A549 (cell line): ENCODE measurements around the gene BCAP31. TPM values are rescaled to one million over a fixed set of nuclear protein-coding genes. Genes with fewer than 3 reads are reported as not detected.

ENCODE experiments used
- ATAC-seq, 2 experiments: fragments of 200-7000 bp in 1 of 2; fragments of >200 bp in 1 of 2; cut with Nextera tagmentation in 1 of 2; cut with Tn5 transposase in 1 of 2; 3 replicates each; pipeline versions ENCODE4 v1.8.0 to v1.9.1; 2018 to 2020; ENCODE audit warnings: mild to moderate bottlenecking in 1 of 2, moderate library complexity in 1 of 2
- CTCF ChIA-PET: fragments of 300-600 bp; sonication (Branson Sonifier 250); formaldehyde crosslinking; extraction: SDS; loops from one replicate; lab custom pipeline; 2021; ENCODE audit warnings: antibody characterized with exemption, inconsistent platforms; lab: Yijun Ruan, JAX
- POLR2A ChIA-PET: fragments of 350-600 bp; formaldehyde crosslinking; extraction: SDS; loops from one replicate; lab custom pipeline; 2021; ENCODE audit warnings: antibody characterized with exemption, inconsistent platforms; lab: Yijun Ruan, JAX
- DNase-seq, 2 experiments: peaks; one replicate each; pipeline versions ENCODE4 v3.0.0 to v3.0.0-alpha.2; 2011 to 2016; ENCODE audit warnings: low read depth in 1 of 2, low spot score in 1 of 2
- FAIRE-seq: peaks from 2 replicates; lab custom pipeline; 2011; peaks lifted over from hg19 to GRCh38; lab: Jason Lieb, UNC
- H3K27ac ChIP-seq, 2 experiments: fragments of >200 bp; sonication (Bioruptor Twin); formaldehyde crosslinking; 3 replicates each; pipeline ENCODE4 v1.5.1; 2016 to 2017
- H3K4me1 ChIP-seq: fragments of >200 bp; sonication (Bioruptor Twin); formaldehyde crosslinking; 3 replicates; pipeline ENCODE4 v1.6.1; 2016
- H3K4me2 ChIP-seq: fragments of >200 bp; sonication (Bioruptor Twin); formaldehyde crosslinking; 3 replicates; pipeline ENCODE4 v1.6.1; 2016
- H3K4me3 ChIP-seq: fragments of >200 bp; sonication (Bioruptor Twin); formaldehyde crosslinking; 3 replicates; pipeline ENCODE4 v1.5.1; 2016
- H3K9me3 ChIP-seq: fragments of >200 bp; sonication (Bioruptor Twin); formaldehyde crosslinking; 3 replicates; pipeline ENCODE4 v1.6.1; 2016
- BHLHE40 ChIP-seq: IDR thresholded peaks from 2 replicates; pipeline ENCODE4 v1.6.1; 2012; ENCODE audit warnings: low read depth, low read length, inconsistent platforms
- CBX8 ChIP-seq: fragments of 200-600 bp; sonication (generic); IDR thresholded peaks from 2 replicates; pipeline ENCODE4 v1.6.1; 2016
- CHD2 ChIP-seq: fragments of 150-350 bp; IDR thresholded peaks from 2 replicates; pipeline ENCODE4 v1.6.1; 2014; ENCODE audit warnings: low read length; ENCODE audit not compliant: partially characterized antibody
- HOXB13 ChIP-seq: fragments of 250-450 bp; sonication (Bioruptor Pico); IDR thresholded peaks from 2 replicates; pipeline ENCODE4 v1.5.0; 2020; ENCODE audit warnings: low read depth, mild to moderate bottlenecking, moderate library complexity
- MAFK ChIP-seq: fragments of 450-650 bp; IDR thresholded peaks from 2 replicates; pipeline ENCODE4 v1.6.1; 2014; ENCODE audit not compliant: partially characterized antibody
- NPAS2 ChIP-seq: fragments of 250-450 bp; sonication (Bioruptor Pico); IDR thresholded peaks from 2 replicates; pipeline ENCODE4 v1.8.0; 2022; ENCODE audit warnings: mild to moderate bottlenecking, moderate library complexity, borderline replicate concordance
- NR3C1 ChIP-seq: fragments of >200 bp; sonication (Bioruptor Twin); formaldehyde crosslinking; IDR thresholded peaks from 3 replicates; pipeline ENCODE4 v1.6.1; 2017
- RARB ChIP-seq: fragments of 250-450 bp; sonication (Bioruptor Pico); IDR thresholded peaks from 2 replicates; pipeline ENCODE4 v1.8.0; 2021; ENCODE audit warnings: mild to moderate bottlenecking, moderate library complexity
- RCOR1 ChIP-seq: fragments of 150-350 bp; IDR thresholded peaks from 2 replicates; pipeline ENCODE4 v1.6.1; 2014; ENCODE audit warnings: antibody characterized with exemption, low read length, low read depth
- SMC3 ChIP-seq: fragments of >200 bp; sonication (Bioruptor Twin); formaldehyde crosslinking; IDR thresholded peaks from 3 replicates; pipeline ENCODE4 v1.6.1; 2018; ENCODE audit warnings: inconsistent platforms
- WGBS: methylation state at CpG from one replicate; pipeline ENCODE4 v1.1.6; 2017; ENCODE audit errors: missing lambda C conversion rate; 5-methylcytosine and 5-hydroxymethylcytosine counted together
- polyA plus RNA-seq, 4 experiments: library from polyadenylated mRNA; depleted of rRNA in 3 of 4; stranded (reverse); fragments of >200 nt; fragmentation: RNase III in 1 of 4; extraction: RNeasy Plus Mini Kit Qiagen cat#74134 plus additional on column Dnase treatment in 1 of 4; gene quantifications; 2 replicates in 3 of 4; 3 replicates in 1 of 4; pipeline ENCODE4 v1.2.3, GENCODE V29; 2011 to 2017
- TF ChIP-seq, protein P1 (sequence below): fragments of >200 bp; sonication (Bioruptor Twin); formaldehyde crosslinking; IDR thresholded peaks from 3 replicates; pipeline ENCODE4 v1.6.1; 2016
- TF ChIP-seq, protein P2 (sequence below): IDR thresholded peaks from 2 replicates; pipeline ENCODE4 v1.6.1; 2012
- TF ChIP-seq, protein P3 (sequence below): fragments of 250-450 bp; sonication (Bioruptor Pico); IDR thresholded peaks from 2 replicates; pipeline ENCODE4 v1.5.0; 2020; ENCODE audit warnings: low read depth, mild to moderate bottlenecking, moderate library complexity
- TF ChIP-seq, protein P4 (sequence below): IDR thresholded peaks from 2 replicates; pipeline ENCODE4 v1.6.1; 2012; ENCODE audit warnings: low read depth, borderline replicate concordance
- TF ChIP-seq, protein P5 (sequence below): fragments of >200 bp; sonication (Bioruptor Twin); formaldehyde crosslinking; IDR thresholded peaks from 3 replicates; pipeline ENCODE4 v1.5.1; 2016

The BCAP31 gene
- polyA plus RNA-seq, 2 of the 4 experiments (the other 2 are of a cell fraction): 217 to 349 TPM

GRCh38 chrX:153669901-153670731 is 54.1 kb downstream of the BCAP31 start (continued):
- TF ChIP-seq MAFK (no peak), RARB (no peak), RCOR1 (no peak), CBX8 (no peak), NR3C1 (no peak), CHD2 (no peak), HOXB13 (no peak), BHLHE40 (no peak)
- TF ChIP-seq, protein P1, sequence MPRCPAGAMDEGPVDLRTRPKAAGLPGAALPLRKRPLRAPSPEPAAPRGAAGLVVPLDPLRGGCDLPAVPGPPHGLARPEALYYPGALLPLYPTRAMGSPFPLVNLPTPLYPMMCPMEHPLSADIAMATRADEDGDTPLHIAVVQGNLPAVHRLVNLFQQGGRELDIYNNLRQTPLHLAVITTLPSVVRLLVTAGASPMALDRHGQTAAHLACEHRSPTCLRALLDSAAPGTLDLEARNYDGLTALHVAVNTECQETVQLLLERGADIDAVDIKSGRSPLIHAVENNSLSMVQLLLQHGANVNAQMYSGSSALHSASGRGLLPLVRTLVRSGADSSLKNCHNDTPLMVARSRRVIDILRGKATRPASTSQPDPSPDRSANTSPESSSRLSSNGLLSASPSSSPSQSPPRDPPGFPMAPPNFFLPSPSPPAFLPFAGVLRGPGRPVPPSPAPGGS: no peak
- TF ChIP-seq, protein P2, sequence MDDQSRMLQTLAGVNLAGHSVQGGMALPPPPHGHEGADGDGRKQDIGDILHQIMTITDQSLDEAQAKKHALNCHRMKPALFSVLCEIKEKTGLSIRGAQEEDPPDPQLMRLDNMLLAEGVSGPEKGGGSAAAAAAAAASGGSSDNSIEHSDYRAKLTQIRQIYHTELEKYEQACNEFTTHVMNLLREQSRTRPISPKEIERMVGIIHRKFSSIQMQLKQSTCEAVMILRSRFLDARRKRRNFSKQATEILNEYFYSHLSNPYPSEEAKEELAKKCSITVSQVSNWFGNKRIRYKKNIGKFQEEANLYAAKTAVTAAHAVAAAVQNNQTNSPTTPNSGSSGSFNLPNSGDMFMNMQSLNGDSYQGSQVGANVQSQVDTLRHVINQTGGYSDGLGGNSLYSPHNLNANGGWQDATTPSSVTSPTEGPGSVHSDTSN: no peak
- TF ChIP-seq, protein P3, sequence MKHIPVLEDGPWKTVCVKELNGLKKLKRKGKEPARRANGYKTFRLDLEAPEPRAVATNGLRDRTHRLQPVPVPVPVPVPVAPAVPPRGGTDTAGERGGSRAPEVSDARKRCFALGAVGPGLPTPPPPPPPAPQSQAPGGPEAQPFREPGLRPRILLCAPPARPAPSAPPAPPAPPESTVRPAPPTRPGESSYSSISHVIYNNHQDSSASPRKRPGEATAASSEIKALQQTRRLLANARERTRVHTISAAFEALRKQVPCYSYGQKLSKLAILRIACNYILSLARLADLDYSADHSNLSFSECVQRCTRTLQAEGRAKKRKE: no peak

DNA sequence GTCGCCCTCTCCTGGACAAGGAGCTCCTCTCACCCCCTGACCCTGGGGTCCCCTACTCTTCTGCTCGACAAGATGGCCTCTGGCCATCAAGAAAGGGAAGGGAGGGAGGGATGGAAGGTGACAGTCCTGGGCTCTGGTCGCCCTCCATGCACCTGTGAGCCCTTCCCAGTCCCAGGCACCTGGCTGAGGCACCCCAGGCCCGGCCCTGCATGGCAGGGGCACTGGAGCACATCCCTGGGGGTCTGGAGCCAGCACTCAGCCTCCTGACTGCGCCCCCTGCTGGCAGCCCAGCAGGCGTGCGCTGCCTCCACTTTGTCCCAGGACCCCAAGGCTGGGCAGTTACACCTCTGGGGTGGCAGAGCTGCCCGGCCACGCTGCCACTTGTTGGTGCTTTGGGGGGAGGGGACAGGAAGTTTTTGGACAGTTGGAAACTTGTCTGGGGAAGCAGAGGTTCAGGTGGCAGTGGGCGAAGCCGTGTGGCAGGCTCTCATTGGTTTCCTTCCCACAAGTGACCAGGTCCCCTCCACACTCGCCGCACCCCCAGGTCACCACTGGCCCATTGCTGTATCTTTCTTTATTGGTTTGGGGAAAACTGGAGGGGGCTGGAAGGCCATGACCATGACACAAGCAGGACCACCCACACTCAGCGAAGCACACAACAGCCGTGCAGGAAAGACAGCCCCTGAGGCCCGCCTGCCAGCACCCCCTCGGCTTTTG is 54.9 kb downstream of the BCAP31 start:
- CTCF ChIA-PET: interaction anchor here (0.6 to 5.9 kb wide), 18 partner anchors 7 to 727 kb away, joined by 3 to 78 read pairs (median 12); partner anchors contain the start of gene DUSP9
- 58% methylated on average over 7 of the region's 17 CpGs for WGBS
- H3K4me3 ChIP-seq: no peak overlapping the region
- peak; percentile 68 for FAIRE-seq
- TF ChIP-seq SMC3 (peak; percentile 52; the same call in 2 of the 3 replicates), NPAS2 (no peak)
- TF ChIP-seq, protein P4, sequence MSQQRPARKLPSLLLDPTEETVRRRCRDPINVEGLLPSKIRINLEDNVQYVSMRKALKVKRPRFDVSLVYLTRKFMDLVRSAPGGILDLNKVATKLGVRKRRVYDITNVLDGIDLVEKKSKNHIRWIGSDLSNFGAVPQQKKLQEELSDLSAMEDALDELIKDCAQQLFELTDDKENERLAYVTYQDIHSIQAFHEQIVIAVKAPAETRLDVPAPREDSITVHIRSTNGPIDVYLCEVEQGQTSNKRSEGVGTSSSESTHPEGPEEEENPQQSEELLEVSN: no peak
- TF ChIP-seq, protein P5, sequence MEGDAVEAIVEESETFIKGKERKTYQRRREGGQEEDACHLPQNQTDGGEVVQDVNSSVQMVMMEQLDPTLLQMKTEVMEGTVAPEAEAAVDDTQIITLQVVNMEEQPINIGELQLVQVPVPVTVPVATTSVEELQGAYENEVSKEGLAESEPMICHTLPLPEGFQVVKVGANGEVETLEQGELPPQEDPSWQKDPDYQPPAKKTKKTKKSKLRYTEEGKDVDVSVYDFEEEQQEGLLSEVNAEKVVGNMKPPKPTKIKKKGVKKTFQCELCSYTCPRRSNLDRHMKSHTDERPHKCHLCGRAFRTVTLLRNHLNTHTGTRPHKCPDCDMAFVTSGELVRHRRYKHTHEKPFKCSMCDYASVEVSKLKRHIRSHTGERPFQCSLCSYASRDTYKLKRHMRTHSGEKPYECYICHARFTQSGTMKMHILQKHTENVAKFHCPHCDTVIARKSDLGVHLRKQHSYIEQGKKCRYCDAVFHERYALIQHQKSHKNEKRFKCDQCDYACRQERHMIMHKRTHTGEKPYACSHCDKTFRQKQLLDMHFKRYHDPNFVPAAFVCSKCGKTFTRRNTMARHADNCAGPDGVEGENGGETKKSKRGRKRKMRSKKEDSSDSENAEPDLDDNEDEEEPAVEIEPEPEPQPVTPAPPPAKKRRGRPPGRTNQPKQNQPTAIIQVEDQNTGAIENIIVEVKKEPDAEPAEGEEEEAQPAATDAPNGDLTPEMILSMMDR: peak; percentile 57
- TF ChIP-seq, all 56 proteins: peak for 2
- ATAC-seq (peak; percentile 4 to 69; a peak in 3 of 6 replicates), DNase-seq (peak in 1 of 2 experiments; percentile 55)
- H3K4me2 ChIP-seq: no peak overlapping the region
- H3K27ac ChIP-seq: no peak overlapping the region
- H3K9me3 ChIP-seq: no peaks in the 10 kb centered on the region
- H3K4me1 ChIP-seq: no peaks in the 10 kb centered on the region
- POLR2A ChIA-PET: no interaction called here
